Ammon's horn (tissue), 1 donor: ENCODE data around the gene GALR1.
A peak's percentile ranks its signal among the peaks of the same experiment; 100 is the strongest.
"Not testable (repeated sequence)": the region's sequence is repeated elsewhere in the genome, so short reads cannot be mapped to it uniquely, and the experiment has no call there.

ENCODE experiments used
- DNase-seq: peaks from one replicate; pipeline ENCODE4 v3.0.0-alpha.2; 2016; ENCODE audit warnings: low spot score

The GALR1 gene

GRCh38 chr18:77249569-77250500 is at the start of gene GALR1:
Gene GALR1, plus strand, starts transcription at chr18:77249848. Its CDS starts 701 bp downstream, at chr18:77250549.
- no peak for DNase-seq

GRCh38 chr18:77201506-77201905 is 48.1 kb upstream of the GALR1 start:
- DNase-seq = no peak

- no peak for DNase-seq
These were observed 47.3 kb upstream of the GALR1 start for GRCh38 chr18:77202329-77202728.

GRCh38 chr18:77203071-77203470 is 46.6 kb upstream of the GALR1 start:
- DNase-seq = no peak

- DNase-seq = no peak
These were observed 45.8 kb upstream of the GALR1 start for GRCh38 chr18:77203851-77204250.

GRCh38 chr18:77205769-77206168 is 43.9 kb upstream of the GALR1 start:
- DNase-seq = no peak

- peak; percentile 68 for DNase-seq
These were observed 42.8 kb upstream of the GALR1 start for GRCh38 chr18:77206676-77207374.

GRCh38 chr18:77207540-77207939 is 42.1 kb upstream of the GALR1 start:
- peak; percentile 58 for DNase-seq

- peak; percentile 70 for DNase-seq
These were observed 40.7 kb upstream of the GALR1 start for GRCh38 chr18:77208964-77209363.

GRCh38 chr18:77209587-77209986 is 40.1 kb upstream of the GALR1 start:
- no peak for DNase-seq

GRCh38 chr18:77210249-77210648 is 39.4 kb upstream of the GALR1 start:
- DNase-seq = no peak

GRCh38 chr18:77218642-77219041 is 31.0 kb upstream of the GALR1 start:
- DNase-seq = no peak

- DNase-seq = no peak
These were observed 28.9 kb upstream of the GALR1 start for GRCh38 chr18:77220726-77221125.

- DNase-seq = no peak
These were observed 27.2 kb upstream of the GALR1 start for GRCh38 chr18:77222464-77222863.

GRCh38 chr18:77223221-77223639 is 26.4 kb upstream of the GALR1 start:
- no peak for DNase-seq

GRCh38 chr18:77223653-77224052 is 26.0 kb upstream of the GALR1 start:
- no peak for DNase-seq

GRCh38 chr18:77230645-77231044 is 19.0 kb upstream of the GALR1 start:
- no peak for DNase-seq

GRCh38 chr18:77234504-77235365 is 14.9 kb upstream of the GALR1 start:
- no peak for DNase-seq

- not testable (repeated sequence) for DNase-seq
These were observed 10.4 kb upstream of the GALR1 start for GRCh38 chr18:77239285-77239684.

GRCh38 chr18:77248873-77249568 is 627 bp upstream of the GALR1 start:
- no peak for DNase-seq

- no peak for DNase-seq
These were observed 865 bp downstream of the GALR1 start for GRCh38 chr18:77250501-77250925.
